ENCODE results near the gene CD200. TPM values are rescaled to one million over a fixed set of nuclear protein-coding genes. Genes with fewer than 3 reads are reported as not detected.

CD200 gene
- total and polyA plus RNA-seq, 9 of the 15 experiments (the other 6 are each of a cell fraction or from before 2014, with no cell fraction given): 0.13 TPM; not detected in 8

- TF ChIP-seq ETS2 (tag; IDR thresholded peaks at IDR 0.05; ENCODE audit: borderline replicate concordance, poor library complexity, severe bottlenecking): no peak
- TF ChIP-seq BACH1 (tag; IDR thresholded peaks at IDR 0.05): no peak
- TF ChIP-seq HDAC6 (IDR thresholded peaks at IDR 0.05; ENCODE audit: low read depth, low read length): no peak
- TF ChIP-seq ZNF551 (CRISPR knock-in tag; IDR thresholded peaks at IDR 0.05): no peak
These were observed 60.4 kb downstream of the CD200 start (continued) for GRCh38 chr3:112393360-112393728.

GRCh38 chr3:112394003-112394640 lies 61.2 kb downstream of the CD200 start:
- Histone ChIP-seq H3K9ac (ENCODE audit: insufficient read depth in 1 of 2, low read depth in 2 of 2, low read length in 2 of 2) (no peak overlapping the region), H3K36me3 (ENCODE audit: control insufficient read depth, insufficient read depth, low read length) (no peaks in the 10 kb centered on the region), H3K4me3 (no peak overlapping the region), H3K27me3 (ENCODE audit: control insufficient read depth in 2 of 2, insufficient read depth in 2 of 2, low read length in 2 of 2) (no peaks in the 10 kb centered on the region), H4K20me1 (replicated peaks; ENCODE audit: control insufficient read depth, insufficient read depth, low read length) (no peaks in the 10 kb centered on the region), H3K4me1 (replicated peaks in 1 of 2; ENCODE audit: control insufficient read depth in 2 of 2, insufficient read depth in 2 of 2, low read length in 2 of 2) (no peaks in the 10 kb centered on the region), H3K9me3 (replicated peaks; ENCODE audit: control insufficient read depth, insufficient read depth, low read depth, low read length) (no peaks in the 10 kb centered on the region), H3K4me2 (ENCODE audit: insufficient read depth, low read length) (no peak overlapping the region), H3K79me2 (ENCODE audit: control insufficient read depth, insufficient read depth, low read length) (no peaks in the 10 kb centered on the region), H2AFZ (ENCODE audit: low read depth, low read length) (no peak overlapping the region), H3K27ac (ENCODE audit: extremely low read depth, low read depth, low read length) (no peak overlapping the region), H3K9me1 (ENCODE audit: control insufficient read depth, insufficient read depth, low read length) (no peaks in the 10 kb centered on the region)
- ATAC-seq (no peak), DNase-seq (ENCODE audit: extremely low read depth in 1 of 4, low spot score in 3 of 4) (no peak), FAIRE-seq (no peak)
- in situ Hi-C loops (cut with MboI) (no loop called here), intact Hi-C loops (cut with micrococcal nuclease) (no loop called here)
- no peak for TF ChIP-seq E2F1 (CRISPR knock-in tag; IDR thresholded peaks at IDR 0.05)
- TF ChIP-seq HBP1 (CRISPR knock-in tag; IDR thresholded peaks at IDR 0.05): no peak
- no peak for TF ChIP-seq SAP30 (IDR thresholded peaks at IDR 0.05; ENCODE audit: borderline replicate concordance, insufficient read depth, low read depth, low read length, poor library complexity, severe bottlenecking)
- ChIA-PET POLR2A (no interaction called here), CTCF (ENCODE audit: low intra/inter-chr PET ratio) (no interaction called here)
- WGBS (ENCODE audit: insufficient coverage, low coverage, missing lambda C conversion rate): 0% methylated on average over 3 of the region's 4 CpGs
- no TSS peak for BruUV-seq (replicated peaks)

Measured in K562 (cell line).